Iris pigment epithelial cell (primary cell): ENCODE results near the gene SMURF1.

Source experiments
- DNase-seq: peaks from one replicate; pipeline ENCODE4 v3.0.0-alpha.2; 2011; ENCODE audit warnings: low read depth

The SMURF1 gene

GRCh38 chr7:99141841-99142726 lies 1.8 kb downstream of the SMURF1 start:
- DNase-seq: peak; percentile 65

GRCh38 chr7:99141334-99141733 lies 2.6 kb downstream of the SMURF1 start:
- DNase-seq: no peak

- DNase-seq: no peak
Measured at GRCh38 chr7:99140813-99141212, 3.1 kb downstream of the SMURF1 start.

- DNase-seq: peak; percentile 37
Measured at GRCh38 chr7:99139036-99139435, 4.9 kb downstream of the SMURF1 start.

GRCh38 chr7:99137411-99138180 lies 6.3 kb downstream of the SMURF1 start:
- DNase-seq: peak; percentile 81

GRCh38 chr7:99135938-99136337 lies 8.0 kb downstream of the SMURF1 start:
- no peak for DNase-seq

GRCh38 chr7:99133766-99134564 lies 9.9 kb downstream of the SMURF1 start:
- no peak for DNase-seq

- peak; percentile 84 for DNase-seq
Measured at GRCh38 chr7:99132595-99133321, 11.2 kb downstream of the SMURF1 start.

- no peak for DNase-seq
Measured at GRCh38 chr7:99131290-99131689, 12.6 kb downstream of the SMURF1 start.

GRCh38 chr7:99129536-99129935 lies 14.4 kb downstream of the SMURF1 start:
- DNase-seq: no peak

GRCh38 chr7:99129001-99129400 lies 14.9 kb downstream of the SMURF1 start:
- DNase-seq: no peak

- DNase-seq: peak; percentile 44
Measured at GRCh38 chr7:99128076-99128950, 15.6 kb downstream of the SMURF1 start.

- peak; percentile 69 for DNase-seq
Measured at GRCh38 chr7:99127636-99128035, 16.3 kb downstream of the SMURF1 start.

- DNase-seq: no peak
Measured at GRCh38 chr7:99126921-99127553, 16.9 kb downstream of the SMURF1 start.

GRCh38 chr7:99125505-99125865 lies 18.4 kb downstream of the SMURF1 start:
- no peak for DNase-seq

GRCh38 chr7:99124751-99125504 lies 19.0 kb downstream of the SMURF1 start:
- DNase-seq: no peak

GRCh38 chr7:99124236-99124635 lies 19.7 kb downstream of the SMURF1 start:
- no peak for DNase-seq

GRCh38 chr7:99123571-99124033 lies 20.3 kb downstream of the SMURF1 start:
- DNase-seq: peak; percentile 80

GRCh38 chr7:99122762-99123161 lies 21.1 kb downstream of the SMURF1 start:
- no peak for DNase-seq
